DND-41 (cell line): ENCODE measurements around the gene G3BP1.

Experiments used
- CTCF ChIP-seq: IDR thresholded peaks from 2 replicates; pipeline ENCODE4 v1.5.1; 2012; ENCODE audit warnings: borderline replicate concordance, low read length, moderate library complexity, mild to moderate bottlenecking; ENCODE audit not compliant: poor library complexity, severe bottlenecking; ENCODE audit errors: extremely low read depth
- EZH2 ChIP-seq: IDR thresholded peaks from 3 replicates; pipeline ENCODE4 v1.6.1; 2012; ENCODE audit warnings: borderline replicate concordance, low read depth, mild to moderate bottlenecking, moderate library complexity, low read length, inconsistent platforms; ENCODE audit not compliant: severe bottlenecking

GRCh38 chr5:151779531-151780125 is 7.9 kb downstream of the G3BP1 start:
- TF ChIP-seq CTCF (no peak), EZH2 (no peak)
